ENCODE data around the gene TMEM273.

- TF ChIP-seq CTCF (IDR thresholded peaks at IDR 0.05) (no peak), POLR2A (IDR thresholded peaks at IDR 0.05) (no peak), POLR2AphosphoS5 (IDR thresholded peaks at IDR 0.05) (no peak)
These were observed 77.4 kb downstream of the TMEM273 start for GRCh38 chr10:49110684-49111319.
